Amygdala (tissue), 56 donors: Measurements from ENCODE around the gene FGD2.
A peak's percentile ranks its signal among the peaks of the same experiment; 100 is the strongest.
"Not testable (repeated sequence)": the region's sequence is repeated elsewhere in the genome, so short reads cannot be mapped to it uniquely, and the experiment has no call there.

Experiments used
- DNase-seq, 56 donors: peaks; one replicate each; lab custom pipeline; 2025; lab: John Stamatoyannopoulos, UW

The FGD2 gene

GRCh38 chr6:37054580-37054979 is 49.1 kb downstream of the FGD2 start:
- no peak for DNase-seq

- DNase-seq, result no peak
Observed at GRCh38 chr6:37056112-37056403, 50.6 kb downstream of the FGD2 start.

- no peak for DNase-seq
Observed at GRCh38 chr6:37056439-37057127, 51.1 kb downstream of the FGD2 start.

- no peak for DNase-seq
Observed at GRCh38 chr6:37057128-37057471, 51.6 kb downstream of the FGD2 start.

DNA sequence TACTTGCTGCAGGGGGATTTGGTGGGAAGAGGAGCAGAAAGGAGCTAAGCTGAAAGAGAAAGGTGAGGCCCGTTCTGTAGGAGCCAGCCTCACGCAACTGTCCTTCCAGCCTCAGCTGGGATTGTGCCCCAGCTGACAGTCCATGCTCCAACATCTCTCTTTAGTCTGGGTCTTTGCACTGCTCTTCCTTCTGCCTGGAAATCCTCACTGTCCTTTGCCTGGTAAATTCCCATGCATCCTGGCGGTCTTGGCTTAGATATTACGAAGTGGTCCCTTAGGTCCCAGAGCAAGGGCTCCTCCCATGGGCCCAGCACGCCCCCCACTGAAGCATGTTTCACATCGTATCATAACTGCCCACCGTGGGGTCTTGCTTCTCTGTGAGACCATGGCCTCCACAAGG is 52.2 kb downstream of the FGD2 start:
- no peak for DNase-seq

DNA sequence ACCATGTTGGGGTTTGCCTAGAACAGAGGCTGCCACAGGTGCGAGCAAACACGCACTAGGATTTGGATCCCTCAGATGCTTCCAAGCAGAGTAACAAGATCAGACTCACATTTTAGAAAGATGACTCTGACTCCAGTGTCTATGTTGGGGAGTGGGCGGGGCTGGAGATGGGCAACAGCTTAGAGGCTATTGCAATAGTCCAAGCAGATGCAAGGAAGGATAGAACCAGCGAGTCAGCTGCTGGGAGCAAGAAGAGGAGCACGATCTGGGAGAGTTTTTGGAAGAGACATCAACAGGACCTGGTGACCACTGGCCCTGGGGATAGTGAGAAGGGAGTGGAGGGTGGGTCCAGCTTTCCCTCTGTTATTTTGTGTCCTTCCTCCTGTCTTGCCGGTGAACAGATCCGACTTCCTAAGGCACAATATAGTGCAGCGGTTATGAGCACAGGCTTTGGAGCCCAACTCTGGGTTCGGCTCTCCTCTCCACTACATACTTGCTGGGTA is 52.7 kb downstream of the FGD2 start:
- no peak for DNase-seq

- DNase-seq, result not testable (repeated sequence)
Observed at GRCh38 chr6:37058984-37059343, 53.5 kb downstream of the FGD2 start.

DNA sequence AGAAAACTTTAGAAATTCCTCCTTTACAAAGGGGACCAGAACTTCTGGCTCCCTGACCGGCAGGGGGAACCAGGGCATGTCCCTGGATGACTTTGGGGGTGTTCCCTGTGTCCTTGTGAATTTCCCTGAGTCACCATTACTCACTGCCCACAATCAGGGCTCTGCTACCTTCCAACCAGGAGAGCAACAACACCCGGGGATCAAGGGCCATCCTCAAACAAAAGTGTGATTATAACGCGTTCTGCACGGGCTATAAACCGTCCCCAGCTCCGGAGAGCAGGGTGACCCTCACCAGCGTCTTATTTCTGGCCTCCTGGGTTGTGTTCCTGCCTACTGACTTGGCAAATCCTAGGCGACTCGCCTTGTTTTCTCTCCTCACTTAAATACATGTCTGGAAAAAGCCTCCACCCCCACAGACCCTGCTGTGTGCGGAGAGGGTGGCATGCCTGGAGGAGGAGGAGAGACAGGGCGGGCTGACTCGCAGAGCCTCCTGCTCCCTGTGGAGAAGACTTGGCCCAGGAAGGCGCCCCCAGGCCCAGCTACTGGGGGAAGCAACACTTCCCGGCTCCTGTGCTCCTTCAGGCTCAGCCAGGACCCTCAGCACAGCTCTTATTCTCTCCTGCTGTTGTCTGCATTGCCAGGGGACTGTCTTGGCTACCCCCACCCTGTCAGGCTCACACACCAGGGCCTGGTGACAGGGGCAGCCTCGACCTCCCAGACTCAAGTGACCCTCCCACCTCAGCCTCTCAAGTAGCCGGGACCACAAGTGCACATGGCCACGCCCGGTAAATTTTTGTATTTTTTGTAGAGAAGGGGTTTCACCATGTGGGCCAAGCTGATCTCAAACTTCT is 54.1 kb downstream of the FGD2 start:
- DNase-seq, result peak in 27 of 56 donors; percentile 7 to 65 (median 35)

- DNase-seq, result no peak
Observed at GRCh38 chr6:37060195-37060559, 54.7 kb downstream of the FGD2 start.

DNA sequence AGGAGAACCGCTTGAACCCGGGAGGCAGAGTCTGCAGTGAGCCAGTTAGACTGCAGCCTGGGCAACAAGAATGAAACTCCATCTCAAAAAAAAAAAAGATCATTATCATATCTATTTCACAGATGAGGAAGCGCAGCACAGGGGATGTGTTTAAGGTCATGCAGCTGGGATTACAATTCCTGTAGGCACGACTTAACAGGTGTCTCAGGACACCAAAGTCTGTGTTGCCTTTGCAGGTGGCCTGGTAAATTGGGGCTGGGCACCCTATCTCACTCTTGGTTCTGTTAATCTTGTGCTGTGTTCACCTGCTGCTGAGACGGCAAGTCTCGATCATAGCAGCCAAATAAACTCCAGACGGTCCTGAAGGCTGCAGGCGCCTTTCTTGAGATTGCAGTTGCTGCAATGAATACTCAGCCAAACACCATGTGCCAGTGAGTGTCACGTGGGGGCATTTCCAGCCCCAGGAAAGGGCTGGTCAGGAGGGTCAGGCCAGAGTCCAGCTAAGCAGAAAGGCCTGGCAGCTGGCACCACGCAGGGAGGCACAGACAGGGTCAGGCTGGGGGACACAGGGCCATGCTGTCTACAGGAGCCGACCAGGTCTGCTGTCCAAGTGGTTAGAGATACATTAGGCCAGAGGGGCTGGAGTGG is 55.8 kb downstream of the FGD2 start:
- peak in 43 of 56 donors; percentile 8 to 78 (median 43) for DNase-seq

GRCh38 chr6:37062424-37062823 is 57.0 kb downstream of the FGD2 start:
- no peak for DNase-seq

- DNase-seq, result no peak
Observed at GRCh38 chr6:37068356-37069270, 63.2 kb downstream of the FGD2 start.

GRCh38 chr6:37069639-37070038 is 64.2 kb downstream of the FGD2 start:
- no peak for DNase-seq

- DNase-seq, result no peak
Observed at GRCh38 chr6:37072526-37072925, 67.1 kb downstream of the FGD2 start.

DNA sequence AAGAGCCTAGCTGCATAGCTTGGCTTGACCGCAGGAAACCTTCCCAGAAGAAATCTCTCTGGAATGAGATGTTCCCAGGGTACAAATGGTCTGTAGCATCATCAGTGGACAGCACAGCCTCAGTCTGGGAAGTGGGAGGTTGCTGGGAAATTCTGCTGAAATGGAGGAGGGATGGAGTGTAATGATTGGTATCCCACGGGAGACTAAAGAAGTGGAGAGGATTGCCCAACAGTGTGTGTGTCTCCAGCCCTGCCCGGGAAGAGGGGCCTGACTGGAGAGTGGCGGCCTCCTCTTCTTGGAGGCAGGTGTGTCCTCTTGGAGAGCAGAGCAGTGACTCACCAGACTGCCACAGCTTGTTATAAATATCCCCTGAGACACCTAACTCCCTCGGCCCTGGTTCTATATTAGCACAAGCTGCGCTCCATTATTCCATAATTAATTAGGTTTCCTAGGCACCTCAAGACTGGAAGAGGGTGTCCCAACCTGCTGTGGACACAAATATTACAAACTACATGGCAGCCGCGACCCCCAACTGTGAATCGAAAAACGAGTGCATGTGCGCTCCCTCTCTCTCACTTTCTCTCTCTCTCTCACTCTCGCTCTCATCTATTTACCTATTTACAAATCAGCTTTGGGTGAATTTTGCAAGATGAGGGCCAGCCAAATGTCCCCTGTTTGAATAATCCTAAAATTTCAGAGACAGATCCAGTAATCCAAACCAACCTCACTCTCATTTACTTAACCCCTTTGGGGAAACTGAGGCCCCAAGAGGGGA is 68.8 kb downstream of the FGD2 start:
- DNase-seq, result no peak

- no peak for DNase-seq
Observed at GRCh38 chr6:37077191-37077904, 71.9 kb downstream of the FGD2 start.

DNA sequence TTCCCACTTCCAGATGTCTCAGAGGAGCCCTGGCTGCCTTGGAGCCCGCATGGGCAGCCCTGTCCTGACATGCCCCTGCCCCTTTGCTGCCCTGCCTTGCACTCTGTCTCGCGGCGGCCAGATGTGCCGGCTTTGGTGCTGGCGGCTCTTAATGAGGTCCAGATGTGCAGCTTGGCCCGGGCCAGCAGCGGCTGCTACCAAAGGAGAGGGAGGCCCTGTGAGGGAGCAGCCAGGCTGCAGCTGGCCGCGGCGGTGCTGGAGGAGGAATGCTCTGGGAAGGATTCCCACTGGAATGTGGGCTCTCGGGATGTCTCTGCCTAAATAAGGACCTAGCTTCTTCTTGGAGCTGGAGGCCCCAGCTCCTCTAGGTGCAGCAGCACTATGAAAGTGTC is 72.4 kb downstream of the FGD2 start:
- peak in 6 of 56 donors; percentile 4 to 23 (median 11) for DNase-seq
